H7 (cell line): ENCODE measurements around the gene RNU7-1. TPM values are rescaled to one million over a fixed set of nuclear protein-coding genes. Genes with fewer than 3 reads are reported as not detected.
"Not testable (repeated sequence)": the region's sequence is repeated elsewhere in the genome, so short reads cannot be mapped to it uniquely, and the experiment has no call there.

ENCODE experiments used
- DNase-seq: peaks from one replicate; pipeline ENCODE4 v3.0.0; 2012
- H3K27me3 ChIP-seq: 2 replicates; pipeline ENCODE4 v1.6.0; 2011; ENCODE audit warnings: mild to moderate bottlenecking, low read length; ENCODE audit not compliant: control insufficient read depth, insufficient read depth
- H3K36me3 ChIP-seq: replicated peaks from 2 replicates; pipeline ENCODE4 v1.5.1; 2011; ENCODE audit warnings: low read length; ENCODE audit not compliant: control insufficient read depth, insufficient read depth
- H3K4me3 ChIP-seq: 2 replicates; pipeline ENCODE4 v1.5.1; 2011; ENCODE audit warnings: low read depth, mild to moderate bottlenecking, control low read depth, low read length, moderate library complexity; ENCODE audit not compliant: insufficient read depth
- total RNA-seq: library from RNA; depleted of rRNA; stranded (reverse); fragments of >200 nt; shearing (Covaris generic); gene quantifications from 2 replicates; pipeline ENCODE4 v1.2.3, GENCODE V29; 2014; rRNA removed

Gene RNU7-1
- not detected in 2 replicates for total RNA-seq

DNA sequence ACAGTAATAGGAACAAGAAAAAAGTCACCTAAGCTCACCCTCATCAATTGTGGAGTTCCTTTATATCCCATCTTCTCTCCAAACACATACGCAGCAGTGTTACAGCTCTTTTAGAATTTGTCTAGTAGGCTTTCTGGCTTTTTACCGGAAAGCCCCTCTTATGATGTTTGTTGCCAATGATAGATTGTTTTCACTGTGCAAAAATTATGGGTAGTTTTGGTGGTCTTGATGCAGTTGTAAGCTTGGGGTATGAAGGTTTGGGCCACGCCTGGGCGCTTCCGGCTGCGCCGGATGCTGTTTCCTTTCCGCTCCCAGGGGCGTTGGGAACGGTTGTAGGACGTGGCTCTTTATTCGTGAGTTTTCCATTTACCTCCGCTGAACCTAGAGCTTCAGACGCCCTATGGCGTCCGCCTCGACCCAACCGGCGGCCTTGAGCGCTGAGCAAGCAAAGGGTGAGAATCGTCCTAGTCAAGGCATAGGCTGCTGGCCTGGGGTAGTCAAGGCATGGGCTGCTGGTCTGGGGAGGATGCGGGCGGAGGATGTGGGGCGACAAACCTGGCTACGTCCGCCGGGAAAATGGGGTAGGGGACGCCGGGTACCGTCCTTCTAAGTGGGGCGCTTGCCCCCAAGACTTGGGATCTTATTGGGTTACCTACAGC lies at the start of gene RNU7-1, which contains the start of gene C12orf57:
Gene RNU7-1 (plus strand): TSS at position 95 of the 659 bp plus-strand sequence.
Gene C12orf57 (plus strand): TSS at position 301 of the 659 bp plus-strand sequence. CDS start 100 bp downstream, at position 401.
- peak; percentile 90 for DNase-seq
- Histone ChIP-seq H3K36me3 (peaks cover 9% of the 10 kb centered on the region), H3K27me3 (no peaks in the 10 kb centered on the region), H3K4me3 (peak within 1 kb of the TSS; percentile 92)

DNA sequence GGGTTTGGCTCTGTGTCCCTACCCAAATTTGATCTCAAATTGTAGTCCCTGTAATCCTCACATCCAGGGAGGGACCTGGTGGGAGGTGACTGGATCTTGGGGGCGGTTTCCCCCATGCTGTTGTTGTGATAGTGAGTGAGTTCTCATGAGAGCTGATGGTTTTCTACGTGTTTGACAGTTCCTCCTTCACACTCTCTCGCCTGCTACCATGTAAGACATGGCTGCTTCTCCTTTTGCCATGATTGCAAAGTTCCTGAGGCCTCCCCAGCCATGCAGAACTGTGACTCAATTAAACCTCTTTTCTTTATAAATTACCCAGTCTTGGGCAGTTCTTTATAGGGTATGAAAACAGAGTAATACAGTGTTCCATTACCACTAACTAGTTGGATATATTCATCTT lies 49.3 kb upstream of the RNU7-1 start:
- no peak for DNase-seq
- no peak overlapping the region for H3K4me3 ChIP-seq
- H3K27me3 ChIP-seq, result no peaks in the 10 kb centered on the region
- H3K36me3 ChIP-seq, result no peaks in the 10 kb centered on the region

DNA sequence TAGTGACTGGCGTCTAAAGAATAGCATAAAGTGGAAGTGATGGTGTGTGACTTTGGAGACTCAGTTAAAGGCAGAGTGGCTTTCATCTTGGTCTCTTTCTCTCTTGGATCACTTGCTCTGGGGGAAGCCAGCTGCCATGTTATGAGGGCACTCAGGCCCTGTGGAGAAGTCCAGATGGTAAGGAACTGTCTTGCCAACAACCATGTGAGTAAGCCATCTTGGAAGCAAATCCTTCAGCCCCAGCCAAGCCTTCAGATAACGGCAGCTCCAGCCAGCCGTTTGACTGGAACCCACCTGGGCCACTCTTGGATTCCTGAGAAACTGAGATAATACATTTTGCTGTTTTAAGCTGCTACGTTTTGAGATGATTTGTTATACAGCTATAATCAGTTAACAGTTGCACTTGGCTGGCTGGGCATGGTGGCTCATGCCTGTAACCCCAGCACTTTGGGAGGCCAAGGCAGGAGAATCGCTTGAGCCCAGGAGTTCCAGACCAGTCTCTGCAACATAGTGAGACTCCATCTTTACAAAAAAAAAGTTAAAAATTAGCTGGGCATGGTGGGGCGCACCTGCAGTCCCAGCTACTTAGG lies 46.7 kb upstream of the RNU7-1 start:
- H3K27me3 ChIP-seq, result no peaks in the 10 kb centered on the region
- DNase-seq, result no peak
- H3K36me3 ChIP-seq, result no peaks in the 10 kb centered on the region
- no peak overlapping the region for H3K4me3 ChIP-seq

DNA sequence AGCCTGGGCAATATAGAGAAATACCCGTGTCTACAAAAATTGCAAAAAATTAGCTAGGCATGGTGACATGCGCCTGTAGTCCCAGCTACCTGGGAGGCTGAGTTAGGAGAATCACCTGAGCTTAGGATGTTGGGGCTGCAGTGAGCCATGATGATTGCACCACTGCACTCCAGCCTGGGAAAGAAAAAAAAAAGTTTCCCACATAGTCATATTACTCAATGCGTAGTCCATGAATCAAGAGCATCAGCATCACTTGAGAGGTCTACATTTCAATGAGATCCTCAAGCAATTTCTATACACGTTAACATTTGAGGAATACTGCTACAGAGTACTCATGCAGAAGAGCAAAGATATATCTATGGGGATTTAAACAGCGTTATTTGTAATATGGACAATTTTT lies 44.2 kb upstream of the RNU7-1 start:
- DNase-seq, result no peak
- Histone ChIP-seq H3K4me3 (no peak overlapping the region), H3K27me3 (no peaks in the 10 kb centered on the region), H3K36me3 (no peaks in the 10 kb centered on the region)

DNA sequence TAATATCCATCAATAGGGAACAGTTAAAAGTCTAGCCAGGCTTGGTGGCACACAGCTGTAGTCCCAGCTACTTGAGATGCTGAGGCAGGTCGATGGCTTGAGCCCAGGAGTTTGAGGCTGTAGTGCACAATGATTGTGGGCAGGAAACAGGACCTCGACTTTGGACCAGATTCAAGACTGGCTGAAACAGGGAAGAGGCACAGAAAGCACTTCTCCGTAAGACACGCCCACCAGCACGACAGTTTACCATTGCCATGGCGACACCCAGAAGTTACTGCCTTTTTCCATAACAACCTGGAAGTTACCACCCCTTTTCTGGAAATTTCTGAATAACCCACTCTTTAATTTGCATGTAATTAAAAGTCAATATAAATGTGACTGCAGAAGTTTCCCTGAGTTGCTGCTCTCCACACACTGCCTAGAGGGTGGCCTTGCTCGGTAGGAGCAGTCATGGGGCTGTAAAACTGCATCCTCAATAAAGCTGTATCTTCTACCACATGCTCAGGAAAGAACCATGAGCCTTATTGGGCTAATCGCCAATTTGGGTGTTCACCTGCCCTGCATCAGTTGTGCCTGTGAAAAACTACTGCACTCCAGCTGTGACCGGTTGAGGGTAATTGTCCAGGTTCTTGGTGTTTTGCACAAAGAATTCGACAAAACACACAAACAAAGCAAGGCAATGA lies 43.6 kb upstream of the RNU7-1 start:
- Histone ChIP-seq H3K36me3 (no peaks in the 10 kb centered on the region), H3K4me3 (no peak overlapping the region), H3K27me3 (no peaks in the 10 kb centered on the region)
- no peak for DNase-seq

DNA sequence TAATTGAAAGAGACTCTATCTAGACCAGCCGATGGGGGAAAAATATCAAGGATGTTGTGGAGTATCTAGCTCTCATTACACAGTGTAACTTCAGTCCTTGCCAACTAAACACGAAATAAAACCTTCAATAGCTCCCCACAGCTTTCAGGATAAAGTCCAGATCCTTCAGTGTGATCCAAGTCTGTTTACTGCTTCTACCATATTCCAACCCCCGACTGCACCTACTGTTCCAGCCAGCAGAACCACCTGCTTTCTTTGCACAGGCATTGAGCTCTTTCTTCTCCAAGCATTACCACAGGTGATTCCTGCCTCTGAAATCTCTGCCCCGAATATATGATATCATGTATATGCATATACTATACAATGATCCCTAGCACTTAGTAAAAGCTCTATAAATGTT lies 41.2 kb upstream of the RNU7-1 start:
- H3K36me3 ChIP-seq, result no peaks in the 10 kb centered on the region
- no peak overlapping the region for H3K4me3 ChIP-seq
- H3K27me3 ChIP-seq, result peaks cover 6% of the 10 kb centered on the region; the same call in 1 of the 2 replicates
- DNase-seq, result no peak

DNA sequence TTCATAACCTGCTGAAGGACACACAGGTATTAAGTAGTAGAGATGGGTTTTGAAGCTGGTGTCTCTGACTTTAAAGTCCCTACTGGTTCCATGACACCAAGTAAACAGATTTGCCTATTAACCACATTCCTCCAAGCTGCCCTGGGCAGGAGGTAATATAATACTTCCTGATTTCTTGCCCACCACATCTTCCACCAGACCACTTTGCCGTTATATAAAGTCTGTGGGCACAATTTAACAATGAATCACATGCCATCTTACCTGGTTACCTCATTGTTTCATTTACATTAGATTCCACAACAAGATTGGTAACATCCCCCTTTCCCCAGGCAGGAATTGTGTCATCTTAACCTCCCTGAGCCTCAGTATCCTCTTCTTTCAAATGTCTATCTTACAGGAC lies 39.9 kb upstream of the RNU7-1 start:
- H3K4me3 ChIP-seq, result no peak overlapping the region

DNA sequence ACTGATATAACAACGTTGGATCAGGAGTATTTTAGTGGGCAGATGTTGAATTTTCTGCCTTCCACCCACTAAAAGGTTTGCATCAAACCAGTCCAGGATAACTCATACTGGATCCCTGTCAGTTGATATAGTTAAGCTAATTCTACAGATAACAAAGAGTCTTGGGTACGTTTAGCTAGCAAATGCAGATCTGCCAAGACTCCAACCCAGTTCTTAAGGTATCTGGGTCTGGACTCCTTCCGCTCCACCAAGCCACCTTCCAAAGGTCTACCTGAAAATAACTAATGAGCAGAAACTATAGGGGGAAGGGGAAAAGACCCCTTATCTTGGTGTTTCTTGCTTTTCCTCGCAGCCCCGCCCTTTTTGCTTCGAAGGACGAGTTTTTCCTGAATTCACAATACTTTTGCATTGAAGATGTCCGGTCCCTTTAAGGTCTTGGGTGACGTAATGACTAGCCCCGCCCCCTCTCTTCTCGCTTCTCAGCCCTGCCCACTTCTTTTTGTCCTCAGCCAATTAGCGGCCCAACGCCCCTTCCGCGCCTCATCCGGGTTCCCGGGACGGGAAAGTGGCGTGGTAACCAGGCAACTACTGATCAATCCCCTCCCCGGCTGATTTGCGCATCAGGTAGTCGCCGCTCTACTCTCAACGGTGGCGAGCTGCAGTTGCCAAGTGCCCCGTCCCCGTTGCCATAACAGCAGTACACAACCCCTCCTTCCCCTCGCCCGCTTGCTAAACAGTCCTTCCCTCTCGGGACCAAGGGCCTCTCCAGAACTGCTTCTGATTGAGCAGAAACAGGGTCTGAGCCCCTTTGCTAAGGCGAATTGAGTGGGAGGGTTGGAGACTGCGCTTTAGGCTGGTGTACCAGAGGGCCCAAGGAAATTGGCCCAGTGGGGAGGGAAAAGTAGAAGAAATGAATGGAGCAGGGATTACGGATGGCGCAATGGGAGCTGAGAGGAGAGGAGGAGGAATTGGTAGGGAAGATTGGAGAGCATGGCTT lies 39.0 kb upstream of the RNU7-1 start, which contains the start of gene LRRC23:
Gene LRRC23 (plus strand): TSS at position 543 of the 997 bp plus-strand sequence. CDS start 812 bp downstream, outside the sequence.
- Histone ChIP-seq H3K27me3 (peaks cover 6% of the 10 kb centered on the region; the same call in 1 of the 2 replicates), H3K36me3 (no peaks in the 10 kb centered on the region), H3K4me3 (peak within 1 kb of the TSS; percentile 40)
- DNase-seq, result peak; percentile 82

More for the DNA sequence above, 39.9 kb upstream of the RNU7-1 start:
- H3K27me3 ChIP-seq, result peaks cover 6% of the 10 kb centered on the region; the same call in 1 of the 2 replicates
- H3K36me3 ChIP-seq, result no peaks in the 10 kb centered on the region
- DNase-seq, result no peak

DNA sequence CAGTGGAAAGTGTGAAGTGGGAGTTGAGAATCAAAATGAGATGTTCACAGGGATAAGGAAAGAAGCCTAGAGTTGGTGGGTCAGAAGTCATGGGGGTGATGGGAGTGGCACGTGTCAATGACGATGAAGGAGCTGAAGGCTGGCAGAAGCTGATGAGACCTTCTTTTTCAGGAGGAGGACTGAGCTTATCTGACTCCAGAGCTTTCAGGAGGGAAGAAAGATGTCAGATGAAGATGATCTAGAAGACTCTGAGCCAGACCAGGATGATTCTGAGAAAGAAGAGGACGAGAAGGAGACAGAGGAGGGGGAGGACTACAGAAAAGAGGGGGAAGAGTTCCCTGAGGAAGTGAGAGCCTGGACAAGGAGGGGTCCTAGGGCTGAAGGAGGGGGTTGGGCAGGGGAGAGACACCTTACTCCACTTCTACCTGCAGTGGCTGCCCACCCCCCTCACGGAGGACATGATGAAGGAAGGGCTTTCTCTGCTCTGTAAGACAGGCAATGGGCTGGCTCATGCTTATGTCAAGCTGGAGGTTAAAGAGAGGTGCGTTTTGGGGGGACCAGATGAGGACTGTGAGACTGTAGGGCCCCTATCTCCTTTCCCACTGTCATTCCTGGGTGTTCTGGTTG lies 38.1 kb upstream of the RNU7-1 start:
- H3K36me3 ChIP-seq, result no peaks in the 10 kb centered on the region
- peak overlapping the region; percentile 40; the same call in 1 of the 2 replicates for H3K4me3 ChIP-seq
- no peak for DNase-seq
- H3K27me3 ChIP-seq, result peaks cover 6% of the 10 kb centered on the region; the same call in 1 of the 2 replicates

DNA sequence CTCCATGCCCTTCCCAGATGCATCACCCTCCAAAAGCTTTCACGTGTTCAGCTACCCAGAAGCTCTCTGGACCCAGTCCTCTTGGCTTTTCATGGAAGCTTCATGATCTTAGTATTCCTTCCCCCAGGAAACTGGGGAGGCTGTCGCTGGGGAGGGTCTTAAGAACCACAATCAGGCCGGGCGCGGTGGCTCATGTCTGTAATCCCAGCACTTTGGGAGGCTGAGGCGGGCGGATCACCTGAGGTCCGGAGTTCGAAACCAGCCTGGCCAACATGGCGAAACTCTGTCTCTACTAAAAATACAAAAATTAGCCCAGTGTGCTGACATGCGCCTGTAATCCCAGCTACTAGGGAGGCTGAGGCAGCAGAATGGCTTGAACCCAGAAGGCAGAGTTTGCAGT lies 35.5 kb upstream of the RNU7-1 start:
- H3K27me3 ChIP-seq, H3K4me3 ChIP-seq, DNase-seq, H3K36me3 ChIP-seq: not testable (repeated sequence)

DNA sequence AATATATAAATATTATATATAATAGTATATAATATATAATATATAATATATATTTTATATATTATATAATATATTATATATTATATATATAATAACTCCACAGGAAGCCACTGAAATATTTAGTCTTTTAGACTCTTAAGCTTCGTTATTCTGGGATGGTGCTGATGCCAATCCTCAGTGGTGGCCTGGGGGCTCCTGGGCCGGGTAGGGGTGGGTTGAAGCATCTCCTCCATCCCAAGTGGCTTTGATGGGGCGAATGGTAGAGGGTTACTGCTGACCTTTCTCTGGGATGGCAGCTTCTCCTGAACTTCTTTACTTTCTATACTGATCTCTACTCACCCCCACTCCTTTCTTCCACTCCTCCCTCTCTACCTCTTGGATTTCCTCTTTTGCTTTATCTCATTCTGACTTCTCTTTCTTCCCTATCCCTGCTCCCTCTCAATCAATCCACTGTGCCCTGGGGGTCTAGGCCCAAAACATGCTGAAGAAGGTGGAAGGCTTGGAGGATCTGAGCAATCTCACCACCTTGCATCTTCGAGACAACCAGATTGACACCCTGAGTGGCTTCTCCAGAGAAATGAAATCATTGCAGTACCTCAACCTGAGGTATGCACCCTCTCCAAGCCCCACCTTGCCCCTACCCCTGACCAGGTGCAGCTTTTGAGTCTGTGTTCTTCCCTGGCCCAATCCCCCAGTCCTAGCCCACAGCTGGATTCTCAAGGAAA lies 34.0 kb upstream of the RNU7-1 start:
- Histone ChIP-seq H3K4me3 (no peak overlapping the region), H3K27me3 (peaks cover 13% of the 10 kb centered on the region), H3K36me3 (no peaks in the 10 kb centered on the region)
- DNase-seq, result no peak

DNA sequence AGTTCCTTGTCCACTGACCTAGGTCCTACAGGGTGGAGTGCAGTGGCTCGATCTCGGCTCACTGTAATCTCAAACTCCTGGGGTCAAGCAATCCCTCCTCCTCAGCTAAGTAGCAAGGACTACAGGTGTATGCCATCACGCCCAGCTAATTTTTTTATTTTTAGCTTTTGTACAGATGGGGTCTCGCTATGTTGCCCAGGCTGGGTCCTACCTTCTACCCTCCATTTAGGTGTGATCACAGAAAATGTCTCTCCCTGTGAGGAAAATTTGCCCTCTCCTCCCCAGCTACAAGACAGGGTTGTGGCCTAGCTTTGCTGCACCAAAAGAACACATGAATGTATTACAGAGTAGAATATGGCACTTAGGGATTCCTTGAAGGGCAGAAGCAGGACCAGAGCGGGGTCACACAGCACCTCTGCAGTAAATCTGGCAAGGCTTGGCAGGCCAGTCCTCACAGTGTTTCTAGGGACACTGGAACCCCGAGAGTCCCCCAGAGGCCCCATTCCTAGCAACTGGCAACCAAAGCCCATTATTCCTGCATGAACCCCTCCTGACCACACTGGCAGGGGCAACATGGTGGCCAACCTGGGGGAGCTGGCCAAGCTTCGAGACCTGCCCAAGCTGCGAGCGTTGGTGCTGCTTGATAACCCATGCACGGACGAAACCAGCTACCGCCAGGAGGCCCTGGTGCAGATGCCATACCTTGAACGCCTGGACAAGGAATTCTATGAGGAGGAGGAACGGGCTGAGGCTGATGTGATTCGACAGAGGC lies 31.3 kb upstream of the RNU7-1 start:
- DNase-seq, result no peak
- peaks cover 10% of the 10 kb centered on the region for H3K27me3 ChIP-seq
- H3K4me3 ChIP-seq, result no peak overlapping the region
- H3K36me3 ChIP-seq, result peaks cover 10% of the 10 kb centered on the region
